HEK293 (cell line): ENCODE measurements around the gene SARS1.

Experiments used
- EGR2 ChIP-seq: fragments of 450-650 bp; formaldehyde crosslinking; IDR thresholded peaks from 2 replicates; pipeline ENCODE4 v1.5.1; 2016; ENCODE audit warnings: low read depth, missing biosample characterization, missing genetic modification characterization
- FEZF1 ChIP-seq: fragments of 450-650 bp; formaldehyde crosslinking; IDR thresholded peaks from 2 replicates; pipeline ENCODE4 v1.5.1; 2016; ENCODE audit warnings: missing biosample characterization, missing genetic modification characterization
- GLI2 ChIP-seq: fragments of 450-650 bp; formaldehyde crosslinking; IDR thresholded peaks from 2 replicates; pipeline ENCODE4; 2017; ENCODE audit warnings: missing biosample characterization, missing genetic modification characterization, low read depth, borderline replicate concordance
- GLIS1 ChIP-seq: fragments of 450-650 bp; formaldehyde crosslinking; IDR thresholded peaks from 2 replicates; pipeline ENCODE4 v1.5.1; 2016; ENCODE audit warnings: missing biosample characterization, missing genetic modification characterization
- KLF7 ChIP-seq: fragments of 450-650 bp; formaldehyde crosslinking; IDR thresholded peaks from 2 replicates; pipeline ENCODE4 v1.5.1; 2016; ENCODE audit warnings: missing biosample characterization, missing genetic modification characterization, borderline replicate concordance
- SCRT1 ChIP-seq: fragments of 450-650 bp; formaldehyde crosslinking; IDR thresholded peaks from 2 replicates; pipeline ENCODE4 v1.5.1; 2016; ENCODE audit warnings: missing biosample characterization, missing genetic modification characterization, borderline replicate concordance
- SETDB1 ChIP-seq: IDR thresholded peaks from one replicate; pipeline ENCODE4 v1.6.1; 2017; ENCODE audit warnings: mild to moderate bottlenecking, low read length, moderate library complexity, mixed read lengths; ENCODE audit not compliant: insufficient read length
- ZBTB20 ChIP-seq: fragments of 450-650 bp; formaldehyde crosslinking; IDR thresholded peaks from 2 replicates; pipeline ENCODE4 v1.5.1; 2016; ENCODE audit warnings: missing biosample characterization, missing genetic modification characterization
- ZFP3 ChIP-seq: fragments of 450-650 bp; formaldehyde crosslinking; IDR thresholded peaks from 2 replicates; pipeline ENCODE4 v1.5.1; 2016; ENCODE audit warnings: low read depth, missing biosample characterization, missing genetic modification characterization
- ZNF19 ChIP-seq: fragments of 450-650 bp; formaldehyde crosslinking; IDR thresholded peaks from 2 replicates; pipeline ENCODE4; 2016; ENCODE audit warnings: missing biosample characterization, missing genetic modification characterization, low read depth
- ZNF221 ChIP-seq: fragments of 450-650 bp; formaldehyde crosslinking; IDR thresholded peaks from 2 replicates; pipeline ENCODE4 v1.5.1; 2017; ENCODE audit warnings: missing biosample characterization, missing genetic modification characterization, borderline replicate concordance
- ZNF266 ChIP-seq: fragments of 450-650 bp; formaldehyde crosslinking; IDR thresholded peaks from 2 replicates; pipeline ENCODE4 v1.5.1; 2016; ENCODE audit warnings: missing biosample characterization, missing genetic modification characterization, low read depth
- ZNF341 ChIP-seq: fragments of 450-650 bp; formaldehyde crosslinking; IDR thresholded peaks from 2 replicates; pipeline ENCODE4; 2016; ENCODE audit warnings: low read depth, missing biosample characterization, missing genetic modification characterization
- ZNF350 ChIP-seq: fragments of 450-650 bp; formaldehyde crosslinking; IDR thresholded peaks from 2 replicates; pipeline ENCODE4 v1.5.0; 2017; ENCODE audit warnings: missing biosample characterization, mild to moderate bottlenecking, missing genetic modification characterization
- ZNF423 ChIP-seq: fragments of 450-650 bp; formaldehyde crosslinking; IDR thresholded peaks from 2 replicates; pipeline ENCODE4 v1.5.1; 2016; ENCODE audit warnings: missing biosample characterization, missing genetic modification characterization
- ZNF571 ChIP-seq: fragments of 450-650 bp; formaldehyde crosslinking; IDR thresholded peaks from 2 replicates; pipeline ENCODE4 v1.5.0; 2017; ENCODE audit warnings: missing biosample characterization, missing genetic modification characterization
- ZNF623 ChIP-seq: fragments of 450-650 bp; formaldehyde crosslinking; IDR thresholded peaks from 2 replicates; pipeline ENCODE4 v1.5.1; 2016; ENCODE audit warnings: missing biosample characterization, missing genetic modification characterization
- ZNF629 ChIP-seq: fragments of 450-650 bp; formaldehyde crosslinking; IDR thresholded peaks from 2 replicates; pipeline ENCODE4 v1.5.1; 2017; ENCODE audit warnings: missing biosample characterization, missing genetic modification characterization
- ZNF654 ChIP-seq: fragments of 450-650 bp; formaldehyde crosslinking; IDR thresholded peaks from 2 replicates; pipeline ENCODE4 v1.5.1; 2016; ENCODE audit warnings: low read depth, missing biosample characterization, missing genetic modification characterization
- ZNF76 ChIP-seq: fragments of 450-650 bp; formaldehyde crosslinking; IDR thresholded peaks from 2 replicates; pipeline ENCODE4; 2016; ENCODE audit warnings: low read depth, missing biosample characterization, missing genetic modification characterization, borderline replicate concordance
- ZNF837 ChIP-seq: fragments of 450-650 bp; formaldehyde crosslinking; IDR thresholded peaks from 2 replicates; pipeline ENCODE4 v1.5.1; 2016; ENCODE audit warnings: missing biosample characterization, missing genetic modification characterization
- TF ChIP-seq, protein P1 (sequence below): fragments of 450-650 bp; formaldehyde crosslinking; IDR thresholded peaks from 2 replicates; pipeline ENCODE4 v1.5.1; 2017; ENCODE audit warnings: missing biosample characterization, missing genetic modification characterization
- TF ChIP-seq, protein P2 (sequence below): fragments of 450-650 bp; formaldehyde crosslinking; IDR thresholded peaks from 2 replicates; pipeline ENCODE4 v1.5.1; 2016; ENCODE audit warnings: missing biosample characterization, missing genetic modification characterization
- TF ChIP-seq, protein P3 (sequence below): fragments of 450-650 bp; formaldehyde crosslinking; IDR thresholded peaks from 2 replicates; pipeline ENCODE4 v1.5.1; 2016; ENCODE audit warnings: missing biosample characterization, missing genetic modification characterization
- TF ChIP-seq, protein P4 (sequence below): fragments of 450-650 bp; formaldehyde crosslinking; conservative IDR thresholded peaks from 2 replicates; pipeline ENCODE4 v1.5.1; 2016; ENCODE audit warnings: low read depth, missing biosample characterization, missing genetic modification characterization
- TF ChIP-seq, protein P5 (sequence below): fragments of 450-650 bp; formaldehyde crosslinking; IDR thresholded peaks from 2 replicates; pipeline ENCODE4 v1.5.1; 2016; ENCODE audit warnings: missing biosample characterization, missing genetic modification characterization

SARS1 gene

DNA sequence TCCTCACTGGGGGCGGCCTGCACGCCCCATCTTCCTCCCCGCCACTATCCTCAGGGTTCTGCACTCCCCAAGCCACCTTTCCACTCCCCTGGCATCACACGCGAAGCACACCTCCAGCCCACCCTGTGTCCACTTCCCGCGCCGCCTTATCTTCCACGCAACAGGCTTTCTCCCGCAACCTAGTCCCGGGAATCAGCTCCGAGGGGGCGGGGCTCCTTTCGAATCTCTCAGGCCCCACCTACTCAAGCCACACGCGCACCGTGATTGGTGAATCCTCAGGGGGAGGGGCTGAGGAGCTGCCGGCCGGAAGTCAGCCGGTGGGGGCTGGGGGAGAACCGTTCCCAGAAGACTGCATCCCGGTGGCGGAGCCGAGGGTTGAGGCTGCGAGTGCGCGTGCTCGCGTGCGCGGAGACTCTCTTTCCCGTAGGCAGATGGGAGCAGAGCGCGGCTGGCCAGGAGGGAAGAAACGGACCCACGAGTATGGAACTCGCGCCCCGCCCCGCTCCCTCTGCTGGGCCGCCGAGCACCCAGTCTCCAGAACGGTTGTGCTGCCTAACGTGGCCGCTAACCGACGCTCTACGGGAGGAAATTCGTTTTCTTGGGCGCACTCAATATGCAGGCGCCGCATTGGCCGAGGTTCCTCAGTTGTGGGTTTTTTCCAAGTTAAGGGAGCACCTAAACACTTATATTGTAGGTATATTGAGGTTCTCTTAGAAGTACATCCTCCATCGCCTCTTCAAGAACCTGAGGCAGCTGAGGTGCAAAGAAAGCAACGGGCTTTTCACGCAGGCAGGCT lies 69.4 kb downstream of the SARS1 start, which contains the start of gene PSRC1 (continued):
- TF ChIP-seq SETDB1 = no peak
- no peak for TF ChIP-seq FEZF1 (tag by site-specific recombination)
- TF ChIP-seq ZNF837 (tag by site-specific recombination) = no peak
- TF ChIP-seq, protein P1, sequence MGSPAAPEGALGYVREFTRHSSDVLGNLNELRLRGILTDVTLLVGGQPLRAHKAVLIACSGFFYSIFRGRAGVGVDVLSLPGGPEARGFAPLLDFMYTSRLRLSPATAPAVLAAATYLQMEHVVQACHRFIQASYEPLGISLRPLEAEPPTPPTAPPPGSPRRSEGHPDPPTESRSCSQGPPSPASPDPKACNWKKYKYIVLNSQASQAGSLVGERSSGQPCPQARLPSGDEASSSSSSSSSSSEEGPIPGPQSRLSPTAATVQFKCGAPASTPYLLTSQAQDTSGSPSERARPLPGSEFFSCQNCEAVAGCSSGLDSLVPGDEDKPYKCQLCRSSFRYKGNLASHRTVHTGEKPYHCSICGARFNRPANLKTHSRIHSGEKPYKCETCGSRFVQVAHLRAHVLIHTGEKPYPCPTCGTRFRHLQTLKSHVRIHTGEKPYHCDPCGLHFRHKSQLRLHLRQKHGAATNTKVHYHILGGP (tag by site-specific recombination) = no peak
- 0 out of 2 replicates have a peak, but pooled peaks have one; percentile 84 for TF ChIP-seq GLIS1 (tag by site-specific recombination)
- no peak for TF ChIP-seq ZNF654 (tag by site-specific recombination)
- peak; percentile 40; the same call in 1 of the 2 replicates for TF ChIP-seq KLF7 (tag by site-specific recombination)
- TF ChIP-seq, protein P2, sequence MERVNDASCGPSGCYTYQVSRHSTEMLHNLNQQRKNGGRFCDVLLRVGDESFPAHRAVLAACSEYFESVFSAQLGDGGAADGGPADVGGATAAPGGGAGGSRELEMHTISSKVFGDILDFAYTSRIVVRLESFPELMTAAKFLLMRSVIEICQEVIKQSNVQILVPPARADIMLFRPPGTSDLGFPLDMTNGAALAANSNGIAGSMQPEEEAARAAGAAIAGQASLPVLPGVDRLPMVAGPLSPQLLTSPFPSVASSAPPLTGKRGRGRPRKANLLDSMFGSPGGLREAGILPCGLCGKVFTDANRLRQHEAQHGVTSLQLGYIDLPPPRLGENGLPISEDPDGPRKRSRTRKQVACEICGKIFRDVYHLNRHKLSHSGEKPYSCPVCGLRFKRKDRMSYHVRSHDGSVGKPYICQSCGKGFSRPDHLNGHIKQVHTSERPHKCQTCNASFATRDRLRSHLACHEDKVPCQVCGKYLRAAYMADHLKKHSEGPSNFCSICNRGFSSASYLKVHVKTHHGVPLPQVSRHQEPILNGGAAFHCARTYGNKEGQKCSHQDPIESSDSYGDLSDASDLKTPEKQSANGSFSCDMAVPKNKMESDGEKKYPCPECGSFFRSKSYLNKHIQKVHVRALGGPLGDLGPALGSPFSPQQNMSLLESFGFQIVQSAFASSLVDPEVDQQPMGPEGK = peak; percentile 99
- TF ChIP-seq ZNF221 (tag by site-specific recombination) = no peak
- no peak for TF ChIP-seq ZFP3
- TF ChIP-seq ZNF350 (tag by site-specific recombination) = no peak
- TF ChIP-seq, protein P3, sequence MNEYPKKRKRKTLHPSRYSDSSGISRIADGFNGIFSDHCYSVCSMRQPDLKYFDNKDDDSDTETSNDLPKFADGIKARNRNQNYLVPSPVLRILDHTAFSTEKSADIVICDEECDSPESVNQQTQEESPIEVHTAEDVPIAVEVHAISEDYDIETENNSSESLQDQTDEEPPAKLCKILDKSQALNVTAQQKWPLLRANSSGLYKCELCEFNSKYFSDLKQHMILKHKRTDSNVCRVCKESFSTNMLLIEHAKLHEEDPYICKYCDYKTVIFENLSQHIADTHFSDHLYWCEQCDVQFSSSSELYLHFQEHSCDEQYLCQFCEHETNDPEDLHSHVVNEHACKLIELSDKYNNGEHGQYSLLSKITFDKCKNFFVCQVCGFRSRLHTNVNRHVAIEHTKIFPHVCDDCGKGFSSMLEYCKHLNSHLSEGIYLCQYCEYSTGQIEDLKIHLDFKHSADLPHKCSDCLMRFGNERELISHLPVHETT (tag by site-specific recombination) = peak; percentile 9; the same call in 1 of the 2 replicates
- TF ChIP-seq ZNF423 (tag by site-specific recombination) = no peak
- peak; percentile 87 for TF ChIP-seq ZNF76
- TF ChIP-seq GLI2 (tag by site-specific recombination) = no peak
- TF ChIP-seq, protein P4, sequence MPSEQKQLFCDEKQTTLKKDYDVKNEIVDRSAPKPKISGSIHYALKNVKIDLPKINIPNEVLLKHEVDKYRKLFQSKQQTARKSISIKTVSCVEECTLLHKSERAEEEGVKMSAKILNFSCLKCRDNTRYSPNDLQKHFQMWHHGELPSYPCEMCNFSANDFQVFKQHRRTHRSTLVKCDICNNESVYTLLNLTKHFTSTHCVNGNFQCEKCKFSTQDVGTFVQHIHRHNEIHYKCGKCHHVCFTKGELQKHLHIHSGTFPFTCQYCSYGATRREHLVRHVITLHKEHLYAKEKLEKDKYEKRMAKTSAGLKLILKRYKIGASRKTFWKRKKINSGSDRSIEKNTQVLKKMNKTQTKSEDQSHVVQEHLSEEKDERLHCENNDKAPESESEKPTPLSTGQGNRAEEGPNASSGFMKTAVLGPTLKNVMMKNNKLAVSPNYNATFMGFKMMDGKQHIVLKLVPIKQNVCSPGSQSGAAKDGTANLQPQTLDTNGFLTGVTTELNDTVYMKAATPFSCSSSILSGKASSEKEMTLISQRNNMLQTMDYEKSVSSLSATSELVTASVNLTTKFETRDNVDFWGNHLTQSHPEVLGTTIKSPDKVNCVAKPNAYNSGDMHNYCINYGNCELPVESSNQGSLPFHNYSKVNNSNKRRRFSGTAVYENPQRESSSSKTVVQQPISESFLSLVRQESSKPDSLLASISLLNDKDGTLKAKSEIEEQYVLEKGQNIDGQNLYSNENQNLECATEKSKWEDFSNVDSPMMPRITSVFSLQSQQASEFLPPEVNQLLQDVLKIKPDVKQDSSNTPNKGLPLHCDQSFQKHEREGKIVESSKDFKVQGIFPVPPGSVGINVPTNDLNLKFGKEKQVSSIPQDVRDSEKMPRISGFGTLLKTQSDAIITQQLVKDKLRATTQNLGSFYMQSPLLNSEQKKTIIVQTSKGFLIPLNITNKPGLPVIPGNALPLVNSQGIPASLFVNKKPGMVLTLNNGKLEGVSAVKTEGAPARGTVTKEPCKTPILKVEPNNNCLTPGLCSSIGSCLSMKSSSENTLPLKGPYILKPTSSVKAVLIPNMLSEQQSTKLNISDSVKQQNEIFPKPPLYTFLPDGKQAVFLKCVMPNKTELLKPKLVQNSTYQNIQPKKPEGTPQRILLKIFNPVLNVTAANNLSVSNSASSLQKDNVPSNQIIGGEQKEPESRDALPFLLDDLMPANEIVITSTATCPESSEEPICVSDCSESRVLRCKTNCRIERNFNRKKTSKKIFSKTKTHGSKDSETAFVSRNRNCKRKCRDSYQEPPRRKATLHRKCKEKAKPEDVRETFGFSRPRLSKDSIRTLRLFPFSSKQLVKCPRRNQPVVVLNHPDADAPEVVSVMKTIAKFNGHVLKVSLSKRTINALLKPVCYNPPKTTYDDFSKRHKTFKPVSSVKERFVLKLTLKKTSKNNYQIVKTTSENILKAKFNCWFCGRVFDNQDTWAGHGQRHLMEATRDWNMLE (tag by site-specific recombination) = 0 out of 2 replicates have a peak, but pooled peaks have one; percentile 19
- TF ChIP-seq ZNF623 (tag by site-specific recombination) = no peak; the same call in 1 of the 2 replicates
- no peak for TF ChIP-seq ZNF266 (tag by site-specific recombination)
- TF ChIP-seq ZNF19 (tag by site-specific recombination) = no peak
- peak; percentile 100 for TF ChIP-seq SCRT1 (tag by site-specific recombination)
- TF ChIP-seq ZNF629 (tag by site-specific recombination) = peak; percentile 43
- peak; percentile 100 for TF ChIP-seq ZBTB20 (tag by site-specific recombination)
- TF ChIP-seq ZNF571 = no peak
- TF ChIP-seq ZNF341 (tag by site-specific recombination) = peak; percentile 90
- peak; percentile 66; the same call in 1 of the 2 replicates for TF ChIP-seq EGR2
- TF ChIP-seq, protein P5, sequence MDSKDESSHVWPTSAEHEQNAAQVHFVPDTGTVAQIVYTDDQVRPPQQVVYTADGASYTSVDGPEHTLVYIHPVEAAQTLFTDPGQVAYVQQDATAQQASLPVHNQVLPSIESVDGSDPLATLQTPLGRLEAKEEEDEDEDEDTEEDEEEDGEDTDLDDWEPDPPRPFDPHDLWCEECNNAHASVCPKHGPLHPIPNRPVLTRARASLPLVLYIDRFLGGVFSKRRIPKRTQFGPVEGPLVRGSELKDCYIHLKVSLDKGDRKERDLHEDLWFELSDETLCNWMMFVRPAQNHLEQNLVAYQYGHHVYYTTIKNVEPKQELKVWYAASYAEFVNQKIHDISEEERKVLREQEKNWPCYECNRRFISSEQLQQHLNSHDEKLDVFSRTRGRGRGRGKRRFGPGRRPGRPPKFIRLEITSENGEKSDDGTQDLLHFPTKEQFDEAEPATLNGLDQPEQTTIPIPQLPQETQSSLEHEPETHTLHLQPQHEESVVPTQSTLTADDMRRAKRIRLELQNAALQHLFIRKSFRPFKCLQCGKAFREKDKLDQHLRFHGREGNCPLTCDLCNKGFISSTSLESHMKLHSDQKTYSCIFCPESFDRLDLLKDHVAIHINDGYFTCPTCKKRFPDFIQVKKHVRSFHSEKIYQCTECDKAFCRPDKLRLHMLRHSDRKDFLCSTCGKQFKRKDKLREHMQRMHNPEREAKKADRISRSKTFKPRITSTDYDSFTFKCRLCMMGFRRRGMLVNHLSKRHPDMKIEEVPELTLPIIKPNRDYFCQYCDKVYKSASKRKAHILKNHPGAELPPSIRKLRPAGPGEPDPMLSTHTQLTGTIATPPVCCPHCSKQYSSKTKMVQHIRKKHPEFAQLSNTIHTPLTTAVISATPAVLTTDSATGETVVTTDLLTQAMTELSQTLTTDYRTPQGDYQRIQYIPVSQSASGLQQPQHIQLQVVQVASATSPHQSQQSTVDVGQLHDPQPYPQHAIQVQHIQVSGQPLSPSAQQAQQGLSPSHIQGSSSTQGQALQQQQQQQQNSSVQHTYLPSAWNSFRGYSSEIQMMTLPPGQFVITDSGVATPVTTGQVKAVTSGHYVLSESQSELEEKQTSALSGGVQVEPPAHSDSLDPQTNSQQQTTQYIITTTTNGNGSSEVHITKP = peak; percentile 34; the same call in 1 of the 2 replicates
